ENCODE data around the gene DUSP9.

The DUSP9 gene

DNA sequence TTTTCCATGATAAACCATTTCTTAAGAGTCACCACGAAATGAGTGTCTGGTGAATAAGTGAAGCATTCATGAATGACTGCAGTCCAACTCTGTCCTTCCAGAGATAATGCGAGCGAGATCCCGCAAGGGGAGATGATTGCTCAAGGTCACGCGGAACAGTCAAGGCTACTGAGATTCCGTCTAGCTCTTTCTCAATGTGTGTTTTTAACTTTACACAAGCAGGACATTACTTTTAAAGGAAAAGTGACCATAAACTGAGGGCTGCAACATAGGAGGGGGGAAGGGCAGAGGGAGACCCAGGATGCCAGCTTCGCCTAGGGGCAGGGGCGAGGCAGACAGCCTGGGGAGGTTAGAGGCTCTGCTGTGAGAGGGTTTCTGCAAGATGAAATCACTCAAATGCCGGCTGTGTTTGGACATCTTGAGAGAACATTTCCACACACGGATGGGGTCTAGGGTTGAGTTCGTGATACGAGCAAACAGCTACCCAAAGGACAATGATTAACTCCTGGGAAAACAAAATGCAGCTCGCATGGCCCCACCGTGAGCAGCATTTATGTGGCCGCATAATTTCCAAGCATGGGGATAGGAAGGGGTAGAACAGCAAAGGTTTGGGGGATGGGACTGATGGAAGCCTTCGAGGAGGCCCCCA is 24.2 kb upstream of the DUSP9 start:
- DNase-seq (ENCODE audit: low read depth), result no peak

GRCh38 chrX:153623310-153624029 is 23.5 kb upstream of the DUSP9 start:
- no peak for DNase-seq (ENCODE audit: low read depth)

GRCh38 chrX:153624196-153625091 is 22.6 kb upstream of the DUSP9 start:
- DNase-seq (ENCODE audit: low read depth), result no peak

DNA sequence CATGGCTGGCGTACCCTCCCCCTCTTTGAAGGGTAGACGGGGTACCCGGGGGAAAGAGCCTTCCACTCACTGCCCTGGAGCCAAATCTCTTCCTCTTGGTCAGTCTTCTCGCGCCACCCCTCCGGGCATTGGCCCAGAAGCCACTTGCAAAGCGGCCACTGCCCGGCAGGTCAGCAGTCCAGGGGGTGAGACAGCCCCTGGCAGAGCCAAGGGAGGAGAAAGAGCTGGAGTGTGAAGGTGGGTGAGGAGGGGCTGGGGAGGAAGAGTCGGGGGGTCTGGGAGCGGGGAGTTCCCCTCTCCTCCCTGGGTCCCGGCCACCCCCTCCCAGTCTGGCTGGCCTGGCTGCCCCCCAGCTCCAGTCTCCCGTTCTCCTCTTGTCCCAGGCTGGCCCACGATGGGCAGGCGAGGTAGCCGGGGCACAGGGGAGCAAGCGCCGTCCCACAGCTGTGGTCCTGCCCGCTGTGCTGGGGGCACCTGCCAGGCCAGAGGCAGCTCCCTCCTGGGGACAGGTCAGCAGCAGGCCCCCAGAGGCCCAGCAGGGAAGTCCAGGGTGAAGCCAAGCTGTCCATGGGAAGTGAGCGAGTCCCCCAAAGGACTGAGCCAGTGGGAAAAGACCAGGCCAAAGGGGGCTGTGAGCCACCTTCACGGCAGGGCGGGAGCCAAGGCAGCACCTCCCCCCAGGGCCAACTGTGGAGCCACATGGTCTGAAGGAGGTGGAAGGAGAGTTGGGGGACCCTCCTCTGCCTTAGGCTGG is 21.6 kb upstream of the DUSP9 start:
- no peak for DNase-seq (ENCODE audit: low read depth)

DNA sequence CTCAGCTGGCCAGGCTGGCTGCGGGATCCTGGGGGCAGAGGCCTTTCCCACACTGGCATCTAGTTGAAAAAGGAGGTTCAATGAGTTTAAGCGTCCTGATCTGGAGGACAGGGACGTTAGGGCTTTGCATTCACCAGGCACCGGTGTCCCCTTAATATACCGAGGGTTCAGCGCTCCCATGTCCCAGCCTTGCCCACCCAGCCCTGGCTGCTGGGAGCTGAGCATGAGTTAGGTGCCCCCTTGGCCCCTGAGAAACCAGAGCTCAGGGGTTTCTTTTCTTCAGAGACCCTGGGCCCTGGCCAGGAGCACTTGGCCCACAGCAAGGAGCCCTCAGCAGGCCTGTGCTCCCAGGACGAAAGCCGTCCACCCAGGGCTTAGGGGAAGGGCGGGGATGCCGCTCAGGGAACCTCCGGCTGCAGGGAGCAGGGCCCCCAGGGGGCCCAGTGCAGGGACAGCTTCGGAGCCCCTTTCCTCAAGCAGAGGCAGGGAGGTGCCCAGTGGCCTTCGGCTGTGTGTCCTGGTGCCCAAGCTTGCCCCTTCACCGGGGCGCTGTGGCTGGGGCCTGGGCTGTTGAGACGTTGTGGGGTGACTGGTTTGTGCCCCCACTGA is 20.9 kb upstream of the DUSP9 start:
- DNase-seq (ENCODE audit: low read depth), result no peak

DNA sequence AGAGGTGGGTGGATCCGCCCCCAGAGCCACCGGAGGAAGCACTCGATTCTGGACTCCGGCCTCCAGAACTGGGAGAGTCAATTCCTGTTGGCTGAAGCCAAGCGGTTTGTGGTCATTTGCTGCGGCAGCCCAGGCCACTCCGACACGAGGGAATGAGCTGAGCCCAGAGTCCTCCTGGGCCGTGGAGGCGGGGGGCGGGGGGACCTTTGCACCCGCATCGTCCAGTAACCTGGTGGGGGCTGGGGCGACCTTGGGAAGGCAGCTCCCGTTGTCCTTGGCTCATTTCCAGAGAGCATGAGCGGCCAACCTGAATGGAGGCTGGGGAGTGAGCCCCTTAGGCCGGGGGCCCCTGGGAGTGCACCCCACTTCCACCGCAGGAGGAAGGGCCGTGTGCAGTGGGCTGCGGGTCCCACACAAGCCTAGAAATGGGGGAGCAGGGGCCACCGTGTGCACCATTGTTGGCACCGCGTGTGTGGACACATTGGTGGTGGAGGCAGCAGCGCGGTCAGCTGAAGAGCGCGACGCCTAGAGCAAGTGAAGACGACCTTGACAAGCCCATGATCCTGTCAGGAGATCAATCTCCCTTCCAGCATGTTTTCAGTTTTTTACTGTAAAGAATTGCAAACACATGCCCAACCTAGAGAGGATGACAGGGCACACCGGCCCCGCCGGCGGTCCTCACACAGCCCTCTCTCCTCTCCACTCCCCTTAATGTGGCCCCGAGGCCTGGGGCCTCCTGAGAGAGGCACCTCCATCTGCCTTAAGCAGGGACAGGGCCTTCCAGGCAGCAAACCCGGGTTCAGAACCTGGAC is 19.9 kb upstream of the DUSP9 start:
- DNase-seq (ENCODE audit: low read depth), result no peak

GRCh38 chrX:153627675-153628111 is 19.3 kb upstream of the DUSP9 start:
- no peak for DNase-seq (ENCODE audit: low read depth)

- DNase-seq (ENCODE audit: low read depth), result no peak
Observed at GRCh38 chrX:153628129-153628528, 18.9 kb upstream of the DUSP9 start.

GRCh38 chrX:153628665-153629064 is 18.3 kb upstream of the DUSP9 start:
- DNase-seq (ENCODE audit: low read depth), result no peak

DNA sequence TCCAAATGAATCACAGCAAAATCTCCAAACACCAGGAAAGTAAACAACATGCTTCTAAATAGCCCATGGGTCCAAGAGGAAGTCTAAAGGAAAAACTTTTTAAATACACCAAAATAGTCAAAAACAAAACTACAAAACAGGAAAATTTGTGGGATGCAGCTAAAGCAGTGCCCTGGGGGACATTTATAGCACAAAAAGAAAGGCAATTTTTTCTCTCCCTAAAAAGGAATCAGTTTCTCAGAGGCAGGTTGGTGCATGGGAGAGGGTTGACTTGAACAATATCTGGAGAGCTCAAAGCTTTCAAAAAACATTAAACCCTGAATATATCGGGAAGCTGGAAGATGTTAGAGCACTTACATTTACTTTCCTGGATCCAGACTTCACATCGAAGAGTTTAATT is 15.7 kb upstream of the DUSP9 start:
- no peak for DNase-seq (ENCODE audit: low read depth)

DNA sequence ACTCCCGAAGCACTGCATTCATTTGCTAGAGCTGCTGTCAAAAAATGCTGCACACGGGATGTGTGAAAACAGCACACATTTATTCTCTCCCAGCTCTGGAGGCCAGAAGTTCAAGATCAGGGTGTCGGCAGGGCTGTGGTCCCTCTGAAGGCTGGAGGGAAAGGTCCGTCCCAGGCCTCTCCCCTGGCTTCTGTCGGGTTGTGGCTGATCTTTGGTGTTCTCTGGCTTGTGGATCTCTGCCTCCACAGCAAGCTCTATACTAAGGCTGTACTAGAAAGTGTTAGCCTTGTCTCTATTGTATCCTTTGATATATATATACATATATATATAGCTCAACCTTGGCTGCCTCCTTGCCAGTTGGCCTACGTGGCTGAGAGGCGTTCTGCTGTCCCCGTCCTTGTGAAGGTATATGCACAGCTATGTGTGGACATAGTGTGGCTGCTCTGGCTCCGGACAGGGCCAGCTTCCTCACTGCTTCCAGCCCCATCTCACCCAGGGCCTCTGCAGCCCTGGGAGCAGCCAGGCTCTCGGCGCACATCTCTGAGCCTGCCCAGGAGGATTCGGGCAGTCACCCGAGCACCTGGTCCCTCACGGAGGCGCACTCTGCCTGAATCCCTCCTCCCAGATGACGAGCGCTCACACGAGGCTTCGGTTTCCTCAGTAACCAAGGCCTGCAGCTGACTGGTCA is 15.0 kb upstream of the DUSP9 start:
- DNase-seq (ENCODE audit: low read depth), result no peak

DNA sequence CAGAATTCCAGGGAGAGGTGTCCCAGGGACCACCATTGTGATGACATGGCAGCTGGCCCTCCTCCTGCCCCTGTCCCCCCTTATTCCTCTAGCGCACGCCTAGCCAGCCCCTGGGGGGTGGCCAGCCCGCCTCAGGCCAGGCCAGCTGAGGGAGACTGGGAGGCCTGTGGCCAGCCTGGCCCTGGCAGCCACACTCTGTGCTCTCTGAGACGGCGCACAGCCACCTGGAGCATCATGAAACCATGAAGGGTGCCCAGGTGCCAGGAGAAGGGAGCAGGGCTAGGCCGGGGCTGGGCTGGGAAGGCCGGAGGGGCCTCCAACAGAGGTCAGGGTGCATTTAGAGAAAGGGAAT is 14.4 kb upstream of the DUSP9 start:
- no peak for DNase-seq (ENCODE audit: low read depth)

DNA sequence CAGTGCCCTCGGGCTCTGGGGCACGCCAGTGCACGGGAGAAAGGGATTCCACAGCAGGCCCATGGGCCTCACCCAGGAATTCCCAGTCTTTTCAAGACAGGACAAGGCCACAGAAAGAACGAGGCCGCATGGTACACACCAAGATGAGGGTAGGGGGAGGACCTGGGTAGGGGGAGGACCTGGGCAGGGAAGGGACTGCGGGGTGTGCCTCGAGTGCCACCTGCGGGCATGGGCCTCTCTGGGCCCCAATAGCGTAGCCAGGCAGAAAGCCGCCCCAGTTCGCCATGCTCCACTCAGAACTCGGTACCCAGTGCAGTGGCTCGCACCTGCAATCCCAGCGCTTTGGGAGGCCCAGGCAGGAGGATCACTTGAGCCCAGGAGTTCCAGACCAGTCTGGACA is 14.0 kb upstream of the DUSP9 start:
- DNase-seq (ENCODE audit: low read depth), result no peak

DNA sequence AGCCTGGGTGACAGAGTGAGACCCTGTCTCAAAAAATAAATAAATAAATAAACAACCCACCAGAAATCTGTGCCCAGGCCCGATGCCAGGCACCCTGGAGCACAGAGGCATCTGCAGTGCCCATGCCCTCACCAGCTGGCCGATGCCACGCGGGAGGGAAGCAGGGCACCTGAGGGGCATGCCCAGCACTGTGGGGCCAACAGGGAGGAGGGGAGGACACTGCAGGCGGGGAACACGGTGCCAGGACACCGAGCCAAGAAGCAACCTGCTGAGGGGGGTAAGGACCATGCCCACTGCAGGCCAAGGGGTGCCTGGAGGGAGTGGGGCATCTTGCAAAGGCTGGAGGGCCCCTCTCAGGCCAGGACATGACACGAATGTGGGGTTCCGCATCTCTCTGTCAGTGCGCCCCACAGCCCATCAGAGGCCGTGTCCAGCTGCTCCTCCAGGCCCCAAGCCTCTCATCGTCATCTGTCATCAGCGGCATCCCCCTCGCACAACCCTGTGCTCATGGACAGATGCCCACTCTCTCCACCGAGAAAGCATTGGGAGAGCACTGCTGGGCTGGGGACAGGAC is 13.3 kb upstream of the DUSP9 start:
- DNase-seq (ENCODE audit: low read depth), result no peak

DNA sequence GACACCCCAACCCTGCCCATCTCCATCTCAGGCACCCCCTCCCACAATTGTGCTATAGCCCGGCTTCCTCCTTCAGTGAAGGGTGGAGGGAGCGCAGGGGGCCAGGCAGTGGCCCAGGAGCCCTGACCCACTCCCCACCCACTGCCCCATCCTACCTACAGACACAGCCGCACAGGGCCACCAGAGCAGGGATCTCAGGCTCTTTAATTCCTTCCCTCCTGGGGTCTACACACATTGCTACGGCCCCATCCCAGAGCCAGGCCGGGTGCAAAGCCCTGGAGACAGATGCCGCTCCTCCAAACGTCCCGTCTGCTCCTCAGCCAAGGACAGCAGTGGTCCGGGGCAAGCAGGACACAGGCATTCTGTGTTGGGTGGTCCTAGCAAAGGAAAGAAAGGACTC is 12.8 kb upstream of the DUSP9 start:
- DNase-seq (ENCODE audit: low read depth), result no peak

GRCh38 chrX:153634832-153635231 is 12.2 kb upstream of the DUSP9 start:
- no peak for DNase-seq (ENCODE audit: low read depth)

- DNase-seq (ENCODE audit: low read depth), result no peak
Observed at GRCh38 chrX:153635388-153635787, 11.6 kb upstream of the DUSP9 start.

DNA sequence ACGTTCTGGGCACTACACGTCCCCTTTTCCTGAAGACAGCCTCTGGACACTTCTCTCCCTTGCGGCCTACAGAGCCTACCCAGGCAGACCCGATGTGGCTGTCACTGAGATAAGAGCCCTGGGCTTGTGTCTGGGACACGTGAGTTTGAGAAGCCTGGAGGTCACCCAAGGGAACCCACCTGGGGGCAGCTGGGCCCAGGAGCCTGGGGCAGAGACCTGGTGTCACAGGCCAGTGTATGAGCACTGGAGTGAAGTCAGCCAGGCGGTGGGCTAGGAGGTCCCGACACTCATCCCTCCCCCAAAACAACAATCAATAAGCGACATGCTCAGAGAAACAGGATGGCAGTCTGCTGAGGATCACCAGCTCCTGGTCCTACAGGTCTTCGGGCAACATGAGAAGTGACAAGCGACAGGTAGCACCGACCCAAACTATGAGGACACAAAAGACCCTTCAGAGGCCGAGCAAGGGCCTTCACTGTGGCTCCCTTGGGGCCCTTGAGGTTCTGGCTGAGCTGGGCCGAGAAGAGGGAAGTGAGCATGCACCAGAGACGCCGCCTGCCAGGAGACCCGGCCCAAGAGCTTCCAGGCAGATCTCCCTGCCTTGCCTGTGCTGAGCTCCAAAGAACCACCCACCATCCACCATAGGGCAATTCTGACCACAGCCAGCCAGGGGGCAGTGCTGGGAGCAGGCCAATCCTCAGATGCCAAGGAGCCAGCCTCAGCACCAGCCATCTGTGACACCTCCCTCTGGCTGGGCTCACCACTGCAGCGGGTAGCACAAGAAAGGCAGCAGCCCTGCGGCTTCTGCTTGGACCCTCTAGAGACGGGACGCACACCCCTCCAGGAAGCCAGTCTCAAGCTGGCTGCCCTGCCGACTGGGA is 11.0 kb upstream of the DUSP9 start:
- DNase-seq (ENCODE audit: low read depth), result no peak

DNA sequence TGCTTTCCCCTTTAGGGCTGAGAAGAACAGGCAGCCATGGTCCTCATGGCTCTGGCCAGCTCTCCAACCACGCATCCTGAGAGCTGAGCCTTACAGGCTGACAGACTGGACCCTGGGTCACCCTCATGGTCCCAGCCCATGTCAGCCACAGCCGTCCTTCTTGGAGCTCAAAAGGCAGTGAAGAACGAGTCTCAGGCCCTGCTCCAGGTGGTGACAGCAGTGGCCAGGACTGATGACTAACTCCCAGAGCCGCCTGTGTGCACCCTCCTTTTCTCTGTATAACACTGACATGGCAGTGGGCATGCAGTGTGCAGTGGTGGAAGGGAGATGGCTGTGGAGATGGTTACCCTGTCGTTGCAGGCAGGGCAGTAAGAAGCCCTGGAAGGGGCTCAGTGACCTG is 10.3 kb upstream of the DUSP9 start:
- no peak for DNase-seq (ENCODE audit: low read depth)

Data from stimulated activated CD8-positive, alpha-beta memory T cell treated with anti-CD3 and anti-CD28 coated beads, Interleukin-4, amount 100 ng/mL, for 24 hours (primary cell).